ENCODE results near the gene SLC25A25.
"Not testable (repeated sequence)": the region's sequence is repeated elsewhere in the genome, so short reads cannot be mapped to it uniquely, and the experiment has no call there.

SLC25A25 gene

GRCh38 chr9:128067645-128068385 lies at the start of gene SLC25A25:
SLC25A25 (plus strand) TSS chr9:128068232; CDS start chr9:128068320, 88 bp downstream.
- DNase-seq = peak; percentile 99

- no peak for DNase-seq
Measured at GRCh38 chr9:128020692-128021091, 47.3 kb upstream of the SLC25A25 start.

DNA sequence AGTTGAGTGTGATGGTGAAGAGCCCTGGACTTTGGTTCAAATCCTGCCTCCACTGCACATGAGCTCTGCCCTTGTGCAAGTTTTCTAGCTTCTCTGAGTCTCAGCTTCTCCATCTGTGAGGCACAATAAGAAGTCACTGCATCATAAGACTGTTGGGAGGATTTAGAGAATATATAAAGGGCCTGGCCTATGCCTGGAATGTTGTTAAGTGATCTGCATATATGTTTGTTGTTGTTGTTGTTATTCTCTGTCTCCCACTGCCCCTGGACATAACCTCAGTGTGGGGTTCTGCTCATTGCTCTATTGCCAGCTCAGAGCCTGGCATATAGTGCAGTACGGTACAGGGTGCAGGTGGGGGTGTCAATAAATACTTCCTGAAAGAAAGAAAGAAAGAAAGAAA lies 46.9 kb upstream of the SLC25A25 start:
- no peak for DNase-seq

GRCh38 chr9:128022886-128023285 lies 45.1 kb upstream of the SLC25A25 start:
- DNase-seq = no peak

DNA sequence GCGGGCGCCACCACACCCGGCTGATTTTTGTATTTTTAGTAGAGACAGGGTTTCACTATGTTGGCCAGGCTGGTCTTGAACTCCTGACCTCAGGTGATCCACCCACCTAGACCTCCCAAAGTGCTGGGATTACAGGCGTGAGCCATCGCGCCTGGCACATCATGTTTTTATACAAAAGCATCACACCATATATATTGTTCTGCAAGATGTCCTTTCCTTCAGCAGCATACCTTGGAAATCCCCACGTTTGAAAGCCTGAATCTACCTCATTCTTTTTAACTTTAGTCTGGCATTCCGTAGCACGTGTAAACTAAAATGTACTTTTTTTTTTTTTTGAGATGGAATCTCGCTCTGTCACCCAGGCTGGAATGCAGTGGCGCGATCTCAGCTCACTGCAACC lies 44.4 kb upstream of the SLC25A25 start:
- DNase-seq = not testable (repeated sequence)

GRCh38 chr9:128024761-128025308 lies 43.2 kb upstream of the SLC25A25 start:
- DNase-seq = no peak

- no peak for DNase-seq
Measured at GRCh38 chr9:128025736-128026135, 42.3 kb upstream of the SLC25A25 start.

GRCh38 chr9:128026255-128026772 lies 41.7 kb upstream of the SLC25A25 start:
- no peak for DNase-seq

DNA sequence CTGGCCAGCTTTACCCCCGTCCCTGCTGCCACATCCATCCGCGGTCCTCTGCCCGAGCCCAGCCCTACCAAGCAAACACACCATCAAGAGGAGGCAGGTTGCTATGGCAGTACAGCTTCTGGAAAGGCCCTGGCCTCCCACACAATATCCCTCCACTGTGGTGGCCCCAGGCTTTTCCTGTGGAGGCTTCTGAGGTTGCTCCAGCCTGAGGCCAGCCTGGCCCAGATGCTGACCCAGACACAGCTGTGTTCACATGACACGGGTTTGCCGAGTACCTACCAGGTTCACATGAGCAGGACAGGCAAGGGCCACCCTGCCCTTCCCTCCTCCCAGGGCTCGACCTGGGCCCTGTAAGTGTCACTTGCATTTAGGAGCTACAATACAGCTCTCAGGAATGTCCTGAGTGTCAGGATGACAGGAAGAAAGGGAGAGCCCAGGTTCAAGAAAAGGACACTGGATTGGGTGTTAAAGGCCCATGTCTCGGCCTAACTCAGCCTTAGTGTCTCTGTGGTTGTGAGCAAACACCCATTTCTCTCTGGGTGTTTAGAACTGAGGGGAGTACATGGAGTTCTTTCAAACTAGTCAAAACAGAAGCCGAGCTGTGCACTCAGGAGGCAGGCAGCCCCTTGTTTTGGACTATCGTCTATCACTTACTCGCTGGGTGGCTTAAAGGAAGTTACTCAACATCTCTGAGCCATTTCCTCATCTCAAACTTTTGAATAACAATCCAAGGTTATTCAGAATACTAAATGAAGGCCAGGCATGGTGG lies 41.1 kb upstream of the SLC25A25 start:
- no peak for DNase-seq

- no peak for DNase-seq
Measured at GRCh38 chr9:128027705-128028104, 40.3 kb upstream of the SLC25A25 start.

DNA sequence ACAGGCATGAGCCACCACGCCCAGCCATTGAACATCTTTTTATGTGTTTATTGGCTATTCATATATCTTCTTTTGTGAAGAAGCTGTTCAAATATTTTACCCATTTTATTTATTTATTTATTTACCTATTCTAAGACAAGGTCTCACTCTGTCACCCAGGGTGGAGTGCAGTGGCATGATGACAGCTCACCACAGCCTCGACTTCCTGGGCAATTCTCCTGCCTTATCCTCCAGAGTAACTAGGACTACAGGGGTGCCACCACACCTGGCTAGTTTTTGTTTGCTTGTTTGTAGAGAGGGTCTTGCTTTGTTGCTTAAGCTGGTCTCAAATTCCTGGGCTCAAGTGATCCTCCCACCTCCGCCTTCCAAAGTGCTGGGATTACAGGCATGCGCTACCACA lies 34.4 kb upstream of the SLC25A25 start:
- DNase-seq = no peak

DNA sequence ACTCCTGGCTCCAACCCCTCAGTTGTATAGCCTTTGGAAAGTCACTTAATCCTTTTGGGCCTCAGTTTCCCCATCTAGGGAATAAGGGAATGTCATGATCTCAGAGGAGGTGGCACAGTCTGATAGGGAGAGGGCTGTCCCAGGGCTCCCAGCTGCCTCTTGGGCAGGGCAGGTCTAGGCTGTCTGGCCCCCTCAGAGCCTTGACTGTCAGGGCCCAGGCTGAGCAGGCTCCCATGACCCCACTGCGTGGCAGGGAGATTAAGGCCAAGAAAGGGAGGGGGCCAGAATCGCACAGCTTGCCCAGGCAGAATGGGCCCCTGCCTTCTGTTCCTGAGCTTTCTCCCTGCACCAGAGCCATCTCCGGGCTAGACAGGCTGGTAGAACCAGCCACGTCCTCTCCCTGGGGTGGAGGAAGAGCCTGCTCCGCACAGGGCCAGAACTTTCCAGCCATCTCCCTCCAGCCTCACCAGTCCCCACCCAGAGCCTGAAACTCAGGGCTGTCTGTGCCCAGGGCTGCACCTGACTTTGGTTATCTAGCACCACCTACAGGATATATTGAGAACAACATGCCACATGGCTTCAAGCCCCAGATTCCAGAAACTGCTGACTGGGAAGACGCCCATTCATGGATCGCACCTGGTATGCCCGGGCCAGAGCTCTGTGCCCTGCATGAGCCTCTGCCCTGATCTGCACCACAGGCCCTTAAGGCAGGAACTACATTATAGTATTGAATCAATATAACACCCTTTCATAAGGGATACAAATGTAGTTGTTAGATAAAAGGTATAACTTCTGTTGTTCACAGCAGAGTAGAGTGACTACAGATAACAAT lies 33.0 kb upstream of the SLC25A25 start:
- DNase-seq = peak; percentile 50 to 62

- DNase-seq = not testable (repeated sequence)
Measured at GRCh38 chr9:128036522-128036921, 31.5 kb upstream of the SLC25A25 start.

GRCh38 chr9:128040783-128041182 lies 27.2 kb upstream of the SLC25A25 start:
- not testable (repeated sequence) for DNase-seq

DNA sequence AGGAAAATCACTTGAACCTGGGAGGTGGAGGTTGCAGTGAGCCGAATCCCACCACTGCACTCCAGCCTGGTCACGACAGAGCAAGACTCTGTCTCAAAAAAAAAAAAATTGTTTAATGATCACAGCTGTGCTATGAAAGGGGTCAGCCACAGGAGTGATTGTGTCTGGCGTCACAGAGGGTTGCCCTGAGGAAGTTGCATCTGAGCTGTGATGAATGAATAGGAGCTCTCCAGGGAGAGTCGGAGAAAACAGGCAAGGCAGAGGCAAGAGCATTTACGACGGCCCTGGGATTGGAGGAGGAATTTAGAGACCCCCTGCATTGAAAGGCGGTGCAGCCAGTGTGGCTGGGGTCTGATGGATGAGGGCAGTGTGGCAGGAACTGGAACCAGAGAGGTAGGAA lies 26.0 kb upstream of the SLC25A25 start:
- DNase-seq = no peak

DNA sequence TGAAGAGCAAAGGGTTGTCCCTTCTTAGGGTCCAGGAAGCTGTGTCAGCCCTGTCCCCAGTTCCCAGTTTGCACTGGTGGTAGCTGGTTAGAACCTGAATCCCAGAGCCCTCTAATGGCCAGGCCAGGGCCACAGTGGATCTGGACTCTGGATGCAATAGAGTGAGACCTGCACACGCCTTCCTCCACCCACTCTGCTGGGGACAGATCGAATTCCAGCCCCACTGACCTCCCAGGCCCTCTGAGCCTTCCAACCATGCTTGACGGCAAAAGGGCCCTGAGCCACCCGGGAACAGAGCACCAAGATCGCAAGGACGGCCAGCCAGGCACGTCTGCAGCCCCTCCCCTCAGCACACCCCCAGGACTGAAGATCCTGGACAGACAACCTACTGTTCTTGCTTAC lies 24.6 kb upstream of the SLC25A25 start:
- DNase-seq = no peak

- not testable (repeated sequence) for DNase-seq
Measured at GRCh38 chr9:128045409-128045808, 22.6 kb upstream of the SLC25A25 start.

- DNase-seq = no peak
Measured at GRCh38 chr9:128045831-128046230, 22.2 kb upstream of the SLC25A25 start.

GRCh38 chr9:128047231-128047630 lies 20.8 kb upstream of the SLC25A25 start:
- DNase-seq = no peak

DNA sequence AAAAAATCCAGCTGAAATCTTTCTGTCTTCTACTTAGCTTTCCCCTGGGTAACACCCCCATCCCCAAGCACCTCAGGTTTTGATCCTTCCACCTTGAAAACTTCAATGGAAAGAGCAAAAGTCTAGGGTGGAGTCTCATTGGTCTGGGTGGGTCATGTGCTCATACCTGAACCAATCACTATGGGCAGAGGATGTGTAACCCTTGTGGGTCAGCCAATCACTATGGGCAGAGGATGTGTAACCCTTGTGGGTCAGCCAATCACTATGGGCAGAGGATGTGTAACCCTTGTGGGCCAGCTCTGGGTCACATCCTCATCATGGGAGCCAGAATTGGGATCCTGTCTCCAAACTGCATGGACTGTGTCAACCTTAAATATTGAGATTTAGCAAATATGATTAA lies 19.4 kb upstream of the SLC25A25 start:
- DNase-seq = no peak

- no peak for DNase-seq
Measured at GRCh38 chr9:128049843-128050242, 18.2 kb upstream of the SLC25A25 start.

GRCh38 chr9:128051932-128052709 lies 15.9 kb upstream of the SLC25A25 start:
- DNase-seq = no peak

Measured in hippocampal formation (tissue), 2 donors.